Activated naive CD4-positive, alpha-beta T cell treated with anti-CD3 and anti-CD28 coated beads, Interleukin-2, amount 50 U/mL, for 24 hours (primary cell): ENCODE data around the gene DIDO1.

ENCODE experiments used
- H3K27ac Mint-ChIP-seq: one replicate; pipeline ENCODE4 v1.8.0; 2021; ENCODE audit warnings: mild to moderate bottlenecking, mixed read lengths
- H3K27me3 Mint-ChIP-seq: one replicate; pipeline ENCODE4 v1.8.0; 2021; ENCODE audit warnings: mixed read lengths
- H3K36me3 Mint-ChIP-seq: one replicate; pipeline ENCODE4 v1.8.0; 2021; ENCODE audit warnings: mixed read lengths
- H3K4me1 Mint-ChIP-seq: one replicate; pipeline ENCODE4 v1.8.0; 2021; ENCODE audit warnings: mixed read lengths
- H3K4me3 Mint-ChIP-seq: one replicate; pipeline ENCODE4 v1.8.0; 2021; ENCODE audit warnings: mild to moderate bottlenecking, mixed read lengths
- H3K9me3 Mint-ChIP-seq: one replicate; pipeline ENCODE4 v1.8.0; 2021; ENCODE audit warnings: mixed read lengths

DIDO1 gene

GRCh38 chr20:62902926-62903615, 23.2 kb downstream of the DIDO1 start:
- H3K27me3 Mint-ChIP-seq = no peaks in the 10 kb centered on the region
- peaks cover 36% of the 10 kb centered on the region for H3K4me1 Mint-ChIP-seq
- H3K36me3 Mint-ChIP-seq = peaks cover 15% of the 10 kb centered on the region
- no peaks in the 10 kb centered on the region for H3K9me3 Mint-ChIP-seq
- H3K27ac Mint-ChIP-seq = no peak overlapping the region
- no peak overlapping the region for H3K4me3 Mint-ChIP-seq

GRCh38 chr20:62901891-62902290, 24.4 kb downstream of the DIDO1 start:
- H3K4me3 Mint-ChIP-seq = no peak overlapping the region
- H3K27me3 Mint-ChIP-seq = no peaks in the 10 kb centered on the region

GRCh38 chr20:62900692-62901584, 25.4 kb downstream of the DIDO1 start:
- no peaks in the 10 kb centered on the region for H3K9me3 Mint-ChIP-seq
- peaks cover 33% of the 10 kb centered on the region for H3K4me1 Mint-ChIP-seq
- H3K4me3 Mint-ChIP-seq = no peak overlapping the region
- H3K27ac Mint-ChIP-seq = peak overlapping the region; percentile 41
- no peaks in the 10 kb centered on the region for H3K27me3 Mint-ChIP-seq
- H3K36me3 Mint-ChIP-seq = peaks cover 13% of the 10 kb centered on the region

More at GRCh38 chr20:62901891-62902290, 24.4 kb downstream of the DIDO1 start:
- Mint-ChIP-seq H3K4me1 (peaks cover 33% of the 10 kb centered on the region), H3K36me3 (peaks cover 13% of the 10 kb centered on the region), H3K9me3 (no peaks in the 10 kb centered on the region), H3K27ac (peak overlapping the region; percentile 30)

GRCh38 chr20:62900052-62900691, 26.1 kb downstream of the DIDO1 start:
- no peak overlapping the region for H3K4me3 Mint-ChIP-seq
- H3K27me3 Mint-ChIP-seq = no peaks in the 10 kb centered on the region
- no peaks in the 10 kb centered on the region for H3K9me3 Mint-ChIP-seq
- H3K4me1 Mint-ChIP-seq = peaks cover 33% of the 10 kb centered on the region
- H3K36me3 Mint-ChIP-seq = peaks cover 10% of the 10 kb centered on the region
- H3K27ac Mint-ChIP-seq = peak overlapping the region; percentile 84

- no peak overlapping the region for H3K4me3 Mint-ChIP-seq
- H3K4me1 Mint-ChIP-seq = peaks cover 33% of the 10 kb centered on the region
- no peaks in the 10 kb centered on the region for H3K9me3 Mint-ChIP-seq
- H3K27ac Mint-ChIP-seq = no peak overlapping the region
- peaks cover 5% of the 10 kb centered on the region for H3K36me3 Mint-ChIP-seq
- no peaks in the 10 kb centered on the region for H3K27me3 Mint-ChIP-seq
These were observed 26.7 kb downstream of the DIDO1 start for GRCh38 chr20:62899633-62900051.

GRCh38 chr20:62898970-62899632, 27.2 kb downstream of the DIDO1 start:
- Mint-ChIP-seq H3K9me3 (no peaks in the 10 kb centered on the region), H3K27ac (peak overlapping the region; percentile 47), H3K36me3 (peaks cover 5% of the 10 kb centered on the region), H3K4me1 (peaks cover 33% of the 10 kb centered on the region), H3K4me3 (no peak overlapping the region), H3K27me3 (no peaks in the 10 kb centered on the region)

GRCh38 chr20:62898093-62898964, 28.0 kb downstream of the DIDO1 start:
- Mint-ChIP-seq H3K27ac (peak overlapping the region; percentile 47), H3K4me1 (peaks cover 37% of the 10 kb centered on the region), H3K36me3 (peaks cover 7% of the 10 kb centered on the region), H3K9me3 (no peaks in the 10 kb centered on the region), H3K4me3 (no peak overlapping the region), H3K27me3 (no peaks in the 10 kb centered on the region)

- no peaks in the 10 kb centered on the region for H3K9me3 Mint-ChIP-seq
- peak overlapping the region; percentile 15 for H3K4me3 Mint-ChIP-seq
- no peaks in the 10 kb centered on the region for H3K27me3 Mint-ChIP-seq
- H3K27ac Mint-ChIP-seq = no peak overlapping the region
- peaks cover 44% of the 10 kb centered on the region for H3K4me1 Mint-ChIP-seq
- H3K36me3 Mint-ChIP-seq = peaks cover 9% of the 10 kb centered on the region
These were observed 28.6 kb downstream of the DIDO1 start for GRCh38 chr20:62897666-62898065.

GRCh38 chr20:62896526-62896925, 29.8 kb downstream of the DIDO1 start:
- H3K4me3 Mint-ChIP-seq = no peak overlapping the region
- H3K4me1 Mint-ChIP-seq = peaks cover 55% of the 10 kb centered on the region
- no peaks in the 10 kb centered on the region for H3K27me3 Mint-ChIP-seq
- no peak overlapping the region for H3K27ac Mint-ChIP-seq
- H3K36me3 Mint-ChIP-seq = peaks cover 11% of the 10 kb centered on the region
- no peaks in the 10 kb centered on the region for H3K9me3 Mint-ChIP-seq

GRCh38 chr20:62895539-62895938, 30.8 kb downstream of the DIDO1 start:
- Mint-ChIP-seq H3K27me3 (no peaks in the 10 kb centered on the region), H3K4me1 (peaks cover 58% of the 10 kb centered on the region), H3K4me3 (no peak overlapping the region), H3K36me3 (peaks cover 16% of the 10 kb centered on the region), H3K27ac (no peak overlapping the region), H3K9me3 (no peaks in the 10 kb centered on the region)

- H3K4me1 Mint-ChIP-seq = peaks cover 55% of the 10 kb centered on the region
- peaks cover 16% of the 10 kb centered on the region for H3K36me3 Mint-ChIP-seq
- H3K27me3 Mint-ChIP-seq = no peaks in the 10 kb centered on the region
- H3K9me3 Mint-ChIP-seq = no peaks in the 10 kb centered on the region
- no peak overlapping the region for H3K27ac Mint-ChIP-seq
- no peak overlapping the region for H3K4me3 Mint-ChIP-seq
These were observed 32.0 kb downstream of the DIDO1 start for GRCh38 chr20:62894261-62894660.

- Mint-ChIP-seq H3K4me3 (no peak overlapping the region), H3K27ac (no peak overlapping the region), H3K27me3 (no peaks in the 10 kb centered on the region), H3K4me1 (peaks cover 49% of the 10 kb centered on the region), H3K36me3 (peaks cover 16% of the 10 kb centered on the region), H3K9me3 (no peaks in the 10 kb centered on the region)
These were observed 32.6 kb downstream of the DIDO1 start for GRCh38 chr20:62893700-62894099.

- Mint-ChIP-seq H3K4me1 (peaks cover 43% of the 10 kb centered on the region), H3K9me3 (no peaks in the 10 kb centered on the region), H3K27ac (peak overlapping the region; percentile 72), H3K4me3 (peak overlapping the region; percentile 44), H3K27me3 (no peaks in the 10 kb centered on the region), H3K36me3 (peaks cover 18% of the 10 kb centered on the region)
These were observed 33.7 kb downstream of the DIDO1 start for GRCh38 chr20:62892348-62893304.

GRCh38 chr20:62891111-62891510, 35.2 kb downstream of the DIDO1 start:
- H3K27ac Mint-ChIP-seq = peak overlapping the region; percentile 71
- H3K4me1 Mint-ChIP-seq = peaks cover 54% of the 10 kb centered on the region
- H3K36me3 Mint-ChIP-seq = peaks cover 19% of the 10 kb centered on the region
- H3K9me3 Mint-ChIP-seq = no peaks in the 10 kb centered on the region
- no peaks in the 10 kb centered on the region for H3K27me3 Mint-ChIP-seq
- peak overlapping the region; percentile 60 for H3K4me3 Mint-ChIP-seq
